GM21515 (cell line): ENCODE measurements around the gene ACACA.
"Not testable (repeated sequence)": the region's sequence is repeated elsewhere in the genome, so short reads cannot be mapped to it uniquely, and the experiment has no call there.

Experiments
- ATAC-seq: cut with Tn5 transposase; IDR thresholded peaks from one replicate; pipeline ENCODE4 v1.9.1; 2021; ENCODE audit not compliant: unreplicated experiment

The ACACA gene

DNA sequence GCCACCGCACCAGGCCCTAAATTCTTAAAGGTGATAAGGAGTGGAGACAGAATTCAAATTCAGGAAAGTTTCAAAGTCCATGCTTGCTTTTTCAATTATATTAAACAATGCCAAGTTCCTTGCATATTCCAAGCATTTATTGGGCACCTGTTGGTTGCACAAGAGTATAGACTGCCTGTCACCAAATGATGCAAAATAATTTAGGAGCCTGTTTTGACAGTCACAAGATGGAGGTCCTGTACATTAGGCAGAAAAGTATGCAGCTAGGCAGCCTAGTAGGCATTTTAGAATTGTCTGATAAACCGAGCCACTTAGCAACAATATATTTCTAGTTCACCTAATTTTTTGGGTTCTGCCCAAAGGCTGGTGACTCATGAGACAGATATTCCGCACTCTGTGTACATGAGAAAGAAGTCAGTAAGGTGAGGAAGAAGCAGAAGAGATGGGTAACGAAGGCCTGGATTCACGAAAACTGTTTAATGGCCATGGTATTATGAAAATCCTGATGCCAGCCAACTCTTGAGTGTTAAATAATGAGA is 7.3 kb downstream of the ACACA start:
- ATAC-seq: no peak

DNA sequence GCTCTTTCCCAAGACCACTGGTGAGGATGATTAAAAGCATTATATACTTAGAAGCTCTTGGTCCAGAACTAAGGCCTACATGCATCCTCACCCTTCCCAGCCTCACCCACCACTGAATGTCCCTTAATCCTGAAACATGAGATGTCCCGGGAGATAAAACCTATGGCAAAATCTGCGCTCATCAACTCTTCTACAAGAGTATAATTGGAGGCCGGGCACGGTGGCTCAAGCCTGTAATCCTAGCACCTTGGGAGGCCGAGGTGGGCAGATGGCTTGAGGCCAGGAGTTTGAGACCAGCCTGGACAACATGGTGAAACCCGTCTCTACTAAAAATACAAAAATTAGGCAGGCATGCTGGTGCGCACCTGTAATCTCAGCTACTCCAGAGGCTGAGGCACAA is 13.3 kb downstream of the ACACA start:
- no peak for ATAC-seq

DNA sequence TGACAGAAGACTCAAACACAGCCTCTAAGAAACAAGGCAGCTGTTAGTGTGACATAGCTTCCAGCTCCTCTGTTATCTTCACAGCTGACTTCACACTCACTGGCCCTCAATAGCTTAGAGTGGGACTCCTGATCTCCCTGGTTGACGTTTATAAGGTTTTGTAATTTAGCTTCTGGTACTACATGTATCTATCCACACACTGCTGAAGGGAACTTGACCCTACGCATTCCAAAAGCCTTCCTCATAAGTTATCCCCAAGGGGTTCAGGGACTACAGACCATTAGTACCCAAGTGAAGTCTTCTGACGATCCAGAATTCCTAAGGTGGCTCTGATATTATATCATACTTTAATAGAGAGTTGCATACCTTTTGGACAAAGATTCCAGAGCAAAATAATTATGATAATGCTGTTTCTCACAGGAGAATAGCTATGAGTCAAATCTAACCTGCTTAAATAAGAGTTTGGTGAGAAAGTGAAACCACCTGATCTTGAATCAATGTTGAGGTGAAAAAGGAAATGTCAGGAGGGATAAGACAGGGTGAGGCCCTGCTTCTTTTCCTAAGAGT is 14.5 kb downstream of the ACACA start:
- ATAC-seq: no peak

DNA sequence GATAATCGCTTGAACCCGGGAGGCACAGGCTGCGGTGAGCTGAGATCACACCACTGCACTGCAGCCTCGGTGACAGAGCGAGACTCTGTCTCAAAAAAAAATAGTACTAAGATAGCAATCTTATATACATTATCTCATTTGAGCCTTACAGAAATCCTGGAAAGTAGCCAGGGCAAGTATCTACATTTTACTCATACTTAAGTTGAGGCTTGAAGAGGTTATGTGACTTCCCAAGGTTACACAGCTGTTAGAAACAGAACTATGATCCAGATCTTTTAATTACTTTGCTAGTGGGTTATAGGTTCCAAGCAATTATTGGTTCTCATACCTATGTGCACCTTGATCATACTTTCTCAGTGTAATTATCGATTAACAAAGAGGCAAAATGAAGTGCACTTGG is 15.5 kb downstream of the ACACA start:
- no peak for ATAC-seq

DNA sequence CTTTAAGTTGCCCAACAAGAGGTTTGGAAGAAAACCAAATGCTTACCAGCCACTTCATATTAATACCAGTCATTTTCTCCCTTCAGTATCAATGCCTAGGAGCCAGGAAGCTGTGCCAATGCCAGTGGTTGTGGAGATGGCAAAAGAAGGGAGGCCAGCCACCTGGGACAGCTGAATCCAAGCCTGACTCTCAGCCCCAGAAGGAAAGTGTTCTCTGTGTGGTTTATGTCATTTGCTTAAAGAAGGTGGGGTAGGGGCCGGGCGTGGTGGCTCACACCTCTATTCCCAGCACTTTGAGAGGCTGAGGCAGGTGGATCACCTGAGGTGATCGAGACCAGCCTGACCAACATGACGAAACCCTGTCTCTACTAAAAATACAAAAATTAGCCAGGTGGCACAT is 17.5 kb downstream of the ACACA start:
- no peak for ATAC-seq

DNA sequence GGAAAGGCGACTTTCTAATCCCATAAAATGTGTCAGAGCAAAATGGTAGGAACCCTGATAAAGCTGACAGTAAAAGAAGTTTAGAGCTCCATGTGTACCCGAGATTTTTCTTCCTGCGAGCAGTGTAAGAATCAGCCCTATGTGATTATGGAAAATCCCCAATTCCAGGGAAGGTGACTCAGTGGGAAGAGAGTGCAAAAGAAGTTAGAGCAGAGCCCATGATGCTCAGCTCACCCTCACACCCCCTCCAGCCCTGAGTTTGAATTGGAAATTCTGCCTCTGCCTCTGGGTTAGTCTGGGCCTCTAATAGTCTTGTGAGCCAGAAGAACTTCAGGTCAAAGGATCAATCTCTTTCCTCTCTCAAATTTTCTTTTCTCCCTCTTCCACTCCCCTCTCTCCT is 18.4 kb downstream of the ACACA start:
- no peak for ATAC-seq

DNA sequence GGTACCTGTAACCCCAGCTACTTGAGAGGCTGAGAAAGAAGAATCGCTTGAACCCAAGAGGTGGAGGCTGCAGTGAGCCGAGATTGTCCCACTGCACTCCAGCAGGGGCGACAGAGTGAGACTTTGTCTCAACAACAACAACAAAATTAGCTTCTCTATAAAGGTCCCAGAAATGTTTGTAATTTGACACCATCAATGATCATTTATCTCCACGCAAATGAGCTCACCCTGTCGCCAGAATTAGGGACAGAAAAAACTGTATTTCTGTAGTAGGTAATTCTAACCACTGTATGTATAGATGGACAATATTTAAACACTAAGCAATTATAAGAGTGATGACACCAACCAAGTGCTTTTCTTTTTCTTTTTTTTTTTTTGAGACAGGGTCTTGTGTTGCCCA is 20.2 kb downstream of the ACACA start:
- no peak for ATAC-seq

DNA sequence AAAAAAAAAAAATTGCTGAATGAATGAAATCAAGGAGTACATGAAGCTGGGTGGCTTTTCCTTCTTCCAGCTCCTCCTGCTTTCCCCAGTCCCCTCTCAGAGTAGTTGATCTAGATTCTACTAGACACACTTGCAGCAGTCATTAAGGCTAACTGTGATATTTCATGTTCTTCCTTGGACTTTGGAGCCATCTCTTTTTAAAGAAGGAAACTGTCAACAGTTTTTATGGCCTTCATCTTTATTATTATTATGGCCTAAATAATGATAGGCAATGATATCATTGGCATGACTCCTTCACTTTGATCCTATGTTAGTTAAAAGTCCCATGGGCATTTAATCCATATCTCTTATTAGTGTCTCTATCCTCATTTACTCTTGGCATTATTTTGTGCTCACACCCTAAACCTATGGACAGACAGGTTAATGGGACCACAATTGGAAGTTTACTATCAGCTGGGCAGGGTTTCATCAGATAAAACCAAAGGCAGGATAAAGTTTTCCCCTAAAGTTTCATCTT is 21.1 kb downstream of the ACACA start:
- no peak for ATAC-seq

DNA sequence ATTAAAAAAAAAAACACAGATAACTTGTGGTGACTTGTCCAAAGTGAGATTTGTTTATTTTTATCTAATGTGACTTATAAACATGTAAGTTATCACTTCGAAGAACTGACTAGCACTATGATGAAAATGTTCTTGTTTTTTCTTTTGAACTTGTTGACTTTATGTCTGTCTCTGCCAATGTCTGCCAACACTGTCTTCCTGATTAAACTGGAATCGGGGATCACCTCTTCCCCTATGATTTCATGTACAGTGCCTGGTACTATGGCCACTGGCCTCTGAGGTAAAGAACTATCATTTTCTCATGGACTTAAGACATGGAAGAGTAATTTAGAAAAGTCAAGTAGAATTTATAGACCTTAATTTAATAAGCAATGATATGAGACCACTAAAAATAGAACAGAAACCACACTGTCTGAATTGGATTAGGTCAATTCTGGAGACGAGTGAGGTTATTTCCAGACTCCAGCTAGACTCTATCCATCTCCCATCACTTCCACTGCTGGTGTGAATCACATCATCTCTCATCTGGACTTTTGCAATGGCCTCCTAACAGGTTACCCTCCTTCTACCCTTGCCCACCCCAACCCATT is 22.0 kb downstream of the ACACA start:
- ATAC-seq: no peak

DNA sequence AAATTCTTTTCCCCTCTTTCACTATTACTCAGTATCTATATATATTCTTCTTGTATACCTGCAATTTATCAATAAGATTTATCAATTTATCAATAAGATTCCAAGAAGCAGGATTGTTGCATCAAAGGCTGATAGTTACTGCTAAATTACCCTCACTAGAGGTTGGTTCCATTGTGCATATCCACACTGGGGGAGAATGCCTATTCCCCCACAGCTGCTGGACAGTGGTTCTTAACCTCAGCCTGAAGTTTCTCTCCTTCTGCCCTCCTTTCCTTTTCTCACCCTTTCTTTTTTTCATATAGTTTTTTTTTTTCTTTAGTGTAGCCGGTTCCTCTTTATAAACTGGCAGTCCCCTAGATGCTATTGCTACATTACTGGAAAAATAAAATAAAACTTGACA is 24.6 kb downstream of the ACACA start:
- ATAC-seq: no peak

DNA sequence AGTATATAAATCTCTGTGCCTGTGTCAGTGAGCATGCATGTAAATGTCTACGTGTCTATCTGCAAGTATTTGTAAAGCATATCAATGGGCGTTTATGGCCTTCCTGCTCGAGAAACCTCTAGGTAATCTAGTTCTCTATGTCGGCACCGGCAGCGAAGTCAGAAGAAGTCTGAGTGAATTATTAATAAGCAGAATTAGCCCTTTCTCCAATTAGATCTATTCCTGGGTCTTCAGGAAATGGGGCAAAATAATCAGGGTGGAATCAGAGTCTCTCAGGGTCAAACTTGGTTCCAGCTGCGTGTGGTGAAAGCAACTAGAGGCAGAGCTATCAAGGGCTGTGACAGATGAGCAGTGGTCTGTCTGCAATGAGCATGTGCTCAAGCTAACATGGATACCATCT is 30.9 kb downstream of the ACACA start, which contains the start of gene C17orf78:
C17orf78 (plus strand) TSS at position 280 of the 400 bp plus-strand sequence; CDS start at position 388, 108 bp downstream.
- no peak for ATAC-seq

DNA sequence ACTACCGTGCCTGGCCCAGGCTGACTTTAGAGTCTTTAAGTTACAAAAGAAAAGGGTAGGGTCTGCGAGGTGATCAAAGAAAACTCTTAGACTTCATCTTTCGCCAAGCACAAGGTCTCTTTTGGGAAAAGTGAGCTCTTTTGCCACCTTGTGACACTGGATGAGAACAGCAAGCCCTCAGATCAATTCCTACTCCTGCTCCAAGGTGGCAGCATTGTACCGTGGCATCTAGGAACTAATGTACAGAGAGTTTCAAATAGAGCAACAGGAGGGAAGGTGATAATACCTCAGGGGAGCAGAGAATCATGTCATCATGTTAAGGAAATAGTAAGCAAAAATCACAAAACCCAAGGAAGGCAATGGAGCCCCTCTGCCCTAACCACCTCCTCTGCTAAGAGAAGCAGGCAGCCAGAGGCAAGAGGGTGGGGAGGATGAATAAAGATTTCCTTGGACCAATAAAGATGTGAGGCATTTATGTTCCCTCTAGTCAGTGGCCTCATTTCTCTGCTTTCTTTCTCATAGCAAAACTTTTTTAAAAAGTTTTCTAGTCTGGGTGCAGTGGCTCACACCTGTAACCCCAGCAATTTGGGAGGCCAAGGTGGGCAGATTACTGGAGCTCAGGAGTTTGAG is 33.0 kb downstream of the ACACA start:
- no peak for ATAC-seq

DNA sequence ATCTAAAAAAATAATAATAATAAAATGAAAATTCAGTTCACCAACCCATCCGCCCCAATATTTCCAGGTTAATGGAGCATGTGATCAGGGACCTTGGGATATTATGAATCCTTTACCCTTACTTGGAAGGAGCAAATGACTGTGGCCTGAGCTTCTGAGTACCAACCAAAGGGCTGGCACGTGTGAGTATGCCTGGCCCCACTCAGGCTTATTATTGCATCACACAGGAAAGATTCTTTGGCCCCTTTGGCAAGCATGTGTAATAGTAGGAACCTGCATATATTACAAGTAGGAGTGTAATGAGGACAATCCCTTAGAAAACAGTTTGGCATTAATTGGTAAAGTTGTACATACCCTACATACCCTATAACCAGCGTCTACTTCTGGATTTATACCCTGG is 38.1 kb downstream of the ACACA start:
- ATAC-seq: no peak

DNA sequence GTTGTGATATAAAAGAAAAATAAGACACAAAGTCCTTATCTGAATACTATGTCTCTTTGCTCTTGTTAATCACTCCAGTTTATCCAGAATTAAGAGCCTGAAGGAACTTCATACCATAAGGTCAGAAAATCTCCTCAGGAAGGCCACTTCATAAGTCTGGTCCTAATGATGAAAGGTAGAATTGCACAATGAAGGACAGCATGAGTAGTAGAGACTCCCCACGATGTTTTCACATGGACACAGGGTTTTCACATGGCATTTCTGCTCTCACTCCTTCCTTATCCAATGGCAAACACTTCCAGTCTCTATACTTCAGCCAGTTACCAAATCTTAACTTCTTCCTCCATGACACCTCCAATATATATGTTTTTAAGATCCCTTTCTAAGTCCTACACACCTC is 41.0 kb downstream of the ACACA start:
- no peak for ATAC-seq

DNA sequence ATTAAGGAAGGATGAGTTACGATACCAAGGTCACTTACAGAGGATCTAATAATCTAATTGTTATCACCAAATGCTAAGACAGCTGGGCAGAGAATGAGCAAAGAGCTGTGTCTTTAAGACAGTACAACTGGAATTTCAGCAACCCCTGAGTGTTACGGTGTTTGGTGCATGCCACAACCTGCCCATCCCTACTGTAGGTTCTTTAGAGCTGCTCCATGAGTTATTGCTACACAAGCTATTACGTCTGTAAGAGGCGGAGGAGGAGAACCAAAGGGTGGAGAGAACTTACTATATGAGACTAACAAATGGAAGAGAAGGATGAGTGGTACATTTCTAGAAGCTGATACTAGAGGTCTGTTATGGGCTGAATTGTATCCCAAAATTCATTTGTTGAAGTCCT is 45.1 kb downstream of the ACACA start:
- ATAC-seq: no peak

DNA sequence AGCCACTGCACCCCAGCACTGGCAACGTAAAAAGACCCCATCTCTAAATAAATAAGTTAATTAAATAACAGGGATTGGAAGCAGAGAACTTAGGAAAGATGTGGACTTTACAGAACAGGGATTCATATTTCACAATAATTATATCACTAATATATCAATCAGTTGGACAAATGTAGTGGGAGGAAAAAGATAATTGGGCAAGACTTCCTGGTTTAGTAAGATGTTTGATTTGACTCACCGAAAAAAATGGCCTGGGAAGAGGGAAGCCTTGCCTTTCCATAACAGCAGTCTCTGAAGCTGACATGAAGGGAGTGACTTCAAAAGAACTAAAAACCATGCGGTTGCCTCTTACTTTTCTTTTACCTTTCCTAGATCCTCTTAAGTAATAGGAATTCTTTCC is 46.0 kb downstream of the ACACA start:
- no peak for ATAC-seq

DNA sequence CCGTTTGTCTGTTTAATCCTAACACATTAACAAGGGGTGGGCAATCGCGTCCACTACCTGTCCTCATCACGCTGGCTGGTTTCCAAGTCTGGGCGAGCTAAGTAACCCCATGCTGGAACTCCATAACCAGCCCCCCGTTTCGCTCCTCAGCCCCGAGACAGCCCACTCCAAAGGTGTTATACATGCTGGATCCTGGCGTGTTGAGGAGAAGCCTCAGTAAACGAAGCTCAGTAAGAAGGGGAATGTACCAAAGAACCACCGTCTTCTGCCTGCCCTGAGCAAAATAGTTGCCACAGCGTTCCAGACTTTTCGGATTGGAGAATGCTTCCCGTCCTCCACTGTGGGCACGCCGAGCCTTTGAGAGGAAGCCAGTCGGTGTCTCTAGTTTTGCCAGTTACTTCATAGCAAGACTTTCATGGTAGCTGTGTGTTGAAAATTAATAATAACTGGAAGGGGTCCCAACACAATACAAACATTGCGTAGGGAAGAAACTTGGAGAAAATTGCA is 46.9 kb downstream of the ACACA start:
- no peak for ATAC-seq

DNA sequence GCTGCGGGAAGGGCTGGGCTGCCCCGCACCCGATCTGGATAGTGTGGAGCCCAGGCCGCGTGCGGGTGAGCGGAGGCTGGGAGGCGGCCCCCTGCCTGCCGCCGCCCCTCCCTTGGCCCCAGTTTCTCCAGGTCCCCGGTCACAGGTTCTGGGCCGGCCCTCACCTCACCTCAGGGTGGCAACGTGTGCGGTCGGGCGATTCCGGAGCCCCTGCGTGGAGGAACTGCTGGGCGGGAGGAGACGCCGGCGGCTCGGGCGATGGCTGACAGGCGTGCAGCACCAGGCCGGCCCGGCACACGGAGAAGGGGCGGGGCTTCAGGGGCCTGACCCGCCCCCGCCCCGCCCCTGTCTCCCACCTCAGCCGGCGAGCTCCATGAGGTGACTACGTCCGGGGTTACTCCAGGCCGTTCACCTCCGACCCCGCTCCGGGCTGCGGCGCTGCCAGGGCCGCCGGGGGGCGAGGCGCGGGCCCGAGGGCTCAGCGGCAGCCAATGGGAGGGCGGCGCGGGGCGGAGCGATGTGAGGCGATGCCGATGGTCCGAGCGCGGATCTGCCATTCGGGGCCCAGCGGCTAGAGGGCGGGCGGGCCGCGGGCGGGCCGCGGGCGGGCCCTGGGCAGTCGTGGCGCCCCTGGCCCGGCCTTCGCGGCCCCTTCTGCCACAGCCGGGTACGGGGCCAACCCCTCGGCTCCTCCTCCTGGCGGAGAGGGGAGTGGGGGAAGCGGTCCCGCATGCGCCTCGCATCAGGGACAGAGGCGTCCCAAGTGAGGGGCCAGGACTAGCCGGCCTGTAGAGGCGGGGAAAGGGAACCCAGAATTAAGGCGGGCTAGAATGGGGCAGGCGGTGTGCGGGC is 47.6 kb downstream of the ACACA start:
- ATAC-seq: peak; percentile 90

DNA sequence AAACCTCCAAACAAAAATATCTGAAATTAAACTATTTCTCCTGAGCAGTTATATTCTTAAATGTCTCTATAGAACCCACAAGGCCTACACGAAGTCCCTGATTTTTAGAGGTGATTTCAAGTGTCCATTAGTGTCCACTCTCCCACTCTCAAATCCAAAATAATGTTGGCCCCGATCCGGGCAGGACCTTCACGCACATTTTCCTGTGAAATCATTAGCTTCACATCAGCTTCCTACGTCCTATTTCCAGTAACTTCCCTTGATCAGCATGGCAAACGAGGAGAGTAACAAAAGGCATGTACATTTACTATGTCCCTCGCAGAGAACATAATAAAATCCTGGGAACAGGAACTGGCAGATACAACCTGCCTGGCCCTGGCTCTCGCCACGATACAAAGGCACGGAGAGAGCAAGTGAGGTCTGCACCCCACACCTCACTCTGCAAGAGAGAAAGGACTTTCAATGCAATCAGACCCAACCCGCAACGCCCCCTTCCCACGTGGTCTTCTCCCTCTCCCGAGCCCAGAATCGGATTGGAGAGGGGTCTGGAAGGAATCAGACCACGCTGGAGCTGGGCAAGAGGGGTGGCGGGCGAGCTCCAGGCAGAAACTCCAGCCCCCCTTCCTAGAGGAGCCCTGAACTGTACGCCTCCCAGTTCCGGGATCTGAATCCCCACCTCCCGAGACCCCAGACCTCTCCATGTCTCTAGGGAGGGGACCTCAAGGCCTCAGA is 48.4 kb downstream of the ACACA start:
- ATAC-seq: peak; percentile 17

DNA sequence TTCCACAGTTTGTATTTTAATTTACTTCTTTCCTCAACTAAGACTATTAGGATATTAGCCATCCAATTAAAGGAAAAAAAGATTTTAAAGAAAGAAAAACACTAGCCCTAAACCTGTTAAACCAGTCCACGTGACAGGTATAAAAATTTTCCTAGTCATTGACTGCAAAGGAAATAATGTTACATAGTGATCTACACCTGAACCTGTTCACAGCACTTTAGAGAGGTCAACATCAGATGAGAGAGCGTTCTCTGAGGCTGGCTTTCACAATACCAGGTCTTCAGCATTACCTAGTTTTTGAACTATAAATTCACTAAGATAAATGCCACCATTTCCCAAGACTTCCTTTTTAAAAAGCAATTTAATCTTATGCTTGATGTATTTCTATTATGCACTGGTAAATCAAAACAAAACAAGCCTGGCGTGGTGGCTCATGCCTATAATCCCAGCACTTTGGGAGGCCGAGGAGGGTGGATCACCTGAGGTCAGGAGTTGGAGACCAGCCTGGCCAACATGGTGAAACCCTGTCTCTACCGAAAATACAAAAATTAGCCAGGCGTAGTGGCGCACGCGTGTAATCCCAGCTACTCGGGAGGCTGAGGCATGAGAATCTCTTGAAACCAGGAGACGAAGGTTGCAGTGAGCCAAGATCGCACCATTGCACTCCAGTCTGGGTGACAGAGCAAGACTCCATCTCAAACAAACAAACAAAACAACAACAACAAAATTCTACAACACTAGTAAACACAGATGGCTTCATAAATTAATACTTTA is 49.7 kb downstream of the ACACA start:
- ATAC-seq: not testable (repeated sequence)
